C4-2B (cell line): ENCODE data around the gene PLCB2.

Experiments
- H3K27ac ChIP-seq: fragments of 450-650 bp; 2 replicates; pipeline ENCODE4 v1.5.1; 2017
- CTCF ChIP-seq: fragments of 450-650 bp; conservative IDR thresholded peaks from 2 replicates; pipeline ENCODE4 v1.5.1; 2017; ENCODE audit warnings: mild to moderate bottlenecking
- ZFX ChIP-seq: fragments of 450-650 bp; IDR thresholded peaks from 2 replicates; pipeline ENCODE4 v1.6.1; 2017

Gene PLCB2

GRCh38 chr15:40242601-40243000, 65.1 kb downstream of the PLCB2 start:
- H3K27ac ChIP-seq: no peak overlapping the region
- no peak for TF ChIP-seq ZFX

GRCh38 chr15:40242213-40242599, 65.5 kb downstream of the PLCB2 start:
- no peak overlapping the region for H3K27ac ChIP-seq
- TF ChIP-seq ZFX: no peak
- TF ChIP-seq CTCF: no peak

- no peak overlapping the region for H3K27ac ChIP-seq
- TF ChIP-seq ZFX (no peak), CTCF (no peak)
These were observed 66.2 kb downstream of the PLCB2 start for GRCh38 chr15:40241269-40242212.

- TF ChIP-seq CTCF (no peak), ZFX (no peak)
- no peak overlapping the region for H3K27ac ChIP-seq
These were observed 67.0 kb downstream of the PLCB2 start for GRCh38 chr15:40240619-40241221.

- no peak overlapping the region for H3K27ac ChIP-seq
- TF ChIP-seq ZFX (no peak), CTCF (no peak)
These were observed 67.8 kb downstream of the PLCB2 start for GRCh38 chr15:40239693-40240618.

- H3K27ac ChIP-seq: no peak overlapping the region
- TF ChIP-seq CTCF (no peak), ZFX (no peak)
These were observed 68.4 kb downstream of the PLCB2 start for GRCh38 chr15:40239404-40239692.

GRCh38 chr15:40238532-40239403, 69.0 kb downstream of the PLCB2 start, which contains the start of gene PAK6:
TSS of gene PAK6 (plus strand) at chr15:40239063. CDS start at chr15:40264786, 25,723 bp downstream.
- H3K27ac ChIP-seq: no peak within 1 kb of the TSS
- TF ChIP-seq CTCF (no peak), ZFX (no peak)
